A549 (cell line): ENCODE data around the gene GLRX2. TPM values are rescaled to one million over a fixed set of nuclear protein-coding genes. Genes with fewer than 3 reads are reported as not detected.

ENCODE experiments used
- ATAC-seq, 2 experiments: fragments of 200-7000 bp in 1 of 2; fragments of >200 bp in 1 of 2; cut with Nextera tagmentation in 1 of 2; cut with Tn5 transposase in 1 of 2; 3 replicates each; pipeline versions ENCODE4 v1.8.0 to v1.9.1; 2018 to 2020; ENCODE audit warnings: mild to moderate bottlenecking in 1 of 2, moderate library complexity in 1 of 2
- CTCF ChIA-PET: fragments of 300-600 bp; sonication (Branson Sonifier 250); formaldehyde crosslinking; extraction: SDS; loops from one replicate; lab custom pipeline; 2021; ENCODE audit warnings: antibody characterized with exemption, inconsistent platforms; lab: Yijun Ruan, JAX
- POLR2A ChIA-PET: fragments of 350-600 bp; formaldehyde crosslinking; extraction: SDS; loops from one replicate; lab custom pipeline; 2021; ENCODE audit warnings: antibody characterized with exemption, inconsistent platforms; lab: Yijun Ruan, JAX
- DNase-seq, 2 experiments: peaks; one replicate each; pipeline versions ENCODE4 v3.0.0 to v3.0.0-alpha.2; 2011 to 2016; ENCODE audit warnings: low read depth in 1 of 2, low spot score in 1 of 2
- FAIRE-seq: peaks from 2 replicates; lab custom pipeline; 2011; peaks lifted over from hg19 to GRCh38; lab: Jason Lieb, UNC
- H3K27ac ChIP-seq, 2 experiments: fragments of >200 bp; sonication (Bioruptor Twin); formaldehyde crosslinking; 3 replicates each; pipeline ENCODE4 v1.5.1; 2016 to 2017
- H3K4me1 ChIP-seq: fragments of >200 bp; sonication (Bioruptor Twin); formaldehyde crosslinking; 3 replicates; pipeline ENCODE4 v1.6.1; 2016
- H3K4me2 ChIP-seq: fragments of >200 bp; sonication (Bioruptor Twin); formaldehyde crosslinking; 3 replicates; pipeline ENCODE4 v1.6.1; 2016
- H3K4me3 ChIP-seq: fragments of >200 bp; sonication (Bioruptor Twin); formaldehyde crosslinking; 3 replicates; pipeline ENCODE4 v1.5.1; 2016
- H3K9me3 ChIP-seq: fragments of >200 bp; sonication (Bioruptor Twin); formaldehyde crosslinking; 3 replicates; pipeline ENCODE4 v1.6.1; 2016
- BCL3 ChIP-seq: fragments of >200 bp; sonication (Bioruptor Twin); formaldehyde crosslinking; IDR thresholded peaks from 3 replicates; pipeline ENCODE4 v1.6.1; 2016
- CEBPB ChIP-seq, 2 experiments: fragments of >200 bp in 1 of 2; sonication (Bioruptor Twin) in 1 of 2; formaldehyde crosslinking in 1 of 2; IDR thresholded peaks; 2 replicates each; pipeline ENCODE4 v1.6.1; 2012 to 2016
- CTCF ChIP-seq: fragments of >200 bp; sonication (Bioruptor Twin); formaldehyde crosslinking; IDR thresholded peaks from 3 replicates; pipeline ENCODE4 v1.5.1; 2016
- ELK1 ChIP-seq: fragments of 150-350 bp; IDR thresholded peaks from 2 replicates; pipeline ENCODE4 v1.6.1; 2014; ENCODE audit warnings: low read depth, mild to moderate bottlenecking, low read length
- EP300 ChIP-seq, 2 experiments: fragments of >200 bp; sonication (Bioruptor Twin); formaldehyde crosslinking; IDR thresholded peaks; 2 replicates in 1 of 2; 3 replicates in 1 of 2; pipeline ENCODE4 v1.6.1; 2016 to 2017
- FOSB ChIP-seq: fragments of 250-450 bp; sonication (Bioruptor Pico); IDR thresholded peaks from 2 replicates; pipeline ENCODE4 v1.5.0; 2020; ENCODE audit warnings: mild to moderate bottlenecking, moderate library complexity
- HOXB5 ChIP-seq: fragments of 250-450 bp; sonication (Bioruptor Pico); IDR thresholded peaks from 2 replicates; pipeline ENCODE4 v1.5.0; 2020; ENCODE audit warnings: mild to moderate bottlenecking, moderate library complexity
- JUN ChIP-seq, 2 experiments: fragments of >200 bp; sonication (Bioruptor Twin); formaldehyde crosslinking; IDR thresholded peaks; 2 replicates in 1 of 2; 3 replicates in 1 of 2; pipeline ENCODE4 v1.6.1; 2016 to 2017
- KDM5A ChIP-seq: fragments of 200-600 bp; sonication (generic); IDR thresholded peaks from 2 replicates; pipeline ENCODE4 v1.6.1; 2016; ENCODE audit warnings: antibody characterized with exemption, mild to moderate bottlenecking
- MAFK ChIP-seq: fragments of 450-650 bp; IDR thresholded peaks from 2 replicates; pipeline ENCODE4 v1.6.1; 2014; ENCODE audit not compliant: partially characterized antibody
- MAX ChIP-seq: IDR thresholded peaks from 2 replicates; pipeline ENCODE4 v1.6.1; 2012
- MYC ChIP-seq: IDR thresholded peaks from 2 replicates; pipeline ENCODE4 v1.6.1; 2012; ENCODE audit warnings: mild to moderate bottlenecking, inconsistent platforms, low read length, improper control_type of control experiment, borderline replicate concordance
- NPAS2 ChIP-seq: fragments of 250-450 bp; sonication (Bioruptor Pico); IDR thresholded peaks from 2 replicates; pipeline ENCODE4 v1.8.0; 2022; ENCODE audit warnings: mild to moderate bottlenecking, moderate library complexity, borderline replicate concordance
- PHF8 ChIP-seq: fragments of 200-600 bp; sonication (generic); IDR thresholded peaks from 2 replicates; pipeline ENCODE4 v1.6.1; 2016; ENCODE audit warnings: low read depth, mild to moderate bottlenecking, antibody characterized with exemption, moderate library complexity, borderline replicate concordance
- RAD21 ChIP-seq, 2 experiments: fragments of >200 bp in 1 of 2; sonication (Bioruptor Twin) in 1 of 2; formaldehyde crosslinking in 1 of 2; IDR thresholded peaks in 1 of 2; conservative IDR thresholded peaks in 1 of 2; 2 replicates in 1 of 2; 3 replicates in 1 of 2; pipeline ENCODE4 v1.6.1; 2012 to 2018; ENCODE audit warnings: inconsistent platforms in 1 of 2
- RARB ChIP-seq: fragments of 250-450 bp; sonication (Bioruptor Pico); IDR thresholded peaks from 2 replicates; pipeline ENCODE4 v1.8.0; 2021; ENCODE audit warnings: mild to moderate bottlenecking, moderate library complexity
- REST ChIP-seq: fragments of 200-600 bp; sonication (generic); IDR thresholded peaks from 2 replicates; pipeline ENCODE4 v1.6.1; 2016; ENCODE audit warnings: antibody characterized with exemption, mild to moderate bottlenecking, moderate library complexity
- ZC3H11A ChIP-seq: fragments of 450-650 bp; IDR thresholded peaks from 2 replicates; pipeline ENCODE4 v1.6.1; 2014; ENCODE audit warnings: antibody characterized with exemption, mild to moderate bottlenecking
- ZNF302 ChIP-seq: fragments of 250-450 bp; sonication (Bioruptor Pico); IDR thresholded peaks from 2 replicates; pipeline ENCODE4 v1.9.0; 2021; ENCODE audit warnings: inconsistent platforms, mild to moderate bottlenecking, moderate library complexity
- ZSCAN20 ChIP-seq: fragments of 250-450 bp; sonication (Bioruptor Pico); IDR thresholded peaks from 2 replicates; pipeline ENCODE4 v1.8.0; 2022; ENCODE audit warnings: mild to moderate bottlenecking, moderate library complexity
- polyA plus RNA-seq, 4 experiments: library from polyadenylated mRNA; depleted of rRNA in 3 of 4; stranded (reverse); fragments of >200 nt; fragmentation: RNase III in 1 of 4; extraction: RNeasy Plus Mini Kit Qiagen cat#74134 plus additional on column Dnase treatment in 1 of 4; gene quantifications; 2 replicates in 3 of 4; 3 replicates in 1 of 4; pipeline ENCODE4 v1.2.3, GENCODE V29; 2011 to 2017

The GLRX2 gene
- polyA plus RNA-seq, 2 of the 4 experiments (the other 2 are of a cell fraction): 52.4 to 64.8 TPM

GRCh38 chr1:193079187-193079586 is 26.0 kb downstream of the GLRX2 start (continued):
- TF ChIP-seq MAFK (no peak), ZC3H11A (no peak), REST (no peak), JUN (IDR thresholded peaks at IDR 0.05) (no peak)

- ChIA-PET POLR2A (no interaction called here), CTCF (interaction anchor here (0.6 kb wide), 1 partner anchor 19 kb away, joined by 3 read pairs; the partner anchor contains the start of gene UCHL5)
- ATAC-seq: no peak
- no peaks in the 10 kb centered on the region for H3K4me1 ChIP-seq
- no peak overlapping the region for H3K4me2 ChIP-seq
- FAIRE-seq: no peak
- TF ChIP-seq ZSCAN20 (CRISPR knock-in tag) (no peak), NPAS2 (CRISPR knock-in tag) (no peak), FOSB (CRISPR knock-in tag) (no peak), ELK1 (no peak), EP300 (IDR thresholded peaks at IDR 0.05) (no peak), PHF8 (no peak), ZNF302 (no peak), REST (no peak), MAX (no peak), RARB (CRISPR knock-in tag) (no peak), MYC (no peak), CTCF (no peak), HOXB5 (CRISPR knock-in tag) (no peak), CEBPB (IDR thresholded peaks at IDR 0.05) (no peak), RAD21 (conservative IDR thresholded peaks at IDR 0.05 in 1 of 2, IDR thresholded peaks at IDR 0.05 in 1 of 2) (no peak), KDM5A (no peak), BCL3 (no peak)
- H3K9me3 ChIP-seq: peaks cover 8% of the 10 kb centered on the region
- DNase-seq: no peak
- no peak overlapping the region for H3K27ac ChIP-seq
- H3K4me3 ChIP-seq: no peak overlapping the region
Measured at GRCh38 chr1:193077991-193078390, 27.2 kb downstream of the GLRX2 start.
